Neural cell (in vitro differentiated cells): Measurements from ENCODE around the gene TFAM. TPM values are rescaled to one million over a fixed set of nuclear protein-coding genes. Genes with fewer than 3 reads are reported as not detected.

ENCODE experiments used
- H2AFZ ChIP-seq: fragments of 200-600, 300-800 bp; sonication (generic), shearing (Covaris generic); 2 replicates; pipeline ENCODE4 v1.6.0; 2014; ENCODE audit warnings: low read depth, mild to moderate bottlenecking, antibody characterized with exemption, low read length, moderate library complexity
- H3F3A ChIP-seq: fragments of 200-600 bp; shearing (Covaris generic); 2 replicates; pipeline ENCODE4 v1.6.1; 2016; ENCODE audit warnings: mild to moderate bottlenecking, moderate library complexity, mixed read lengths, antibody characterized with exemption, low read length; ENCODE audit not compliant: insufficient read depth, poor library complexity, severe bottlenecking
- H3K27ac ChIP-seq: fragments of 200-600, 300-800 bp; sonication (generic), shearing (Covaris generic); 2 replicates; pipeline ENCODE4 v1.5.1; 2014; ENCODE audit warnings: mild to moderate bottlenecking, low read length, moderate library complexity
- H3K27me3 ChIP-seq: fragments of 300-800, 200-600 bp; sonication (generic), shearing (Covaris generic); 2 replicates; pipeline ENCODE4 v1.6.0; 2014; ENCODE audit warnings: mild to moderate bottlenecking, low read depth, low read length, moderate library complexity; ENCODE audit not compliant: insufficient read depth
- H3K36me3 ChIP-seq: fragments of 300-800, 200-600 bp; sonication (generic), shearing (Covaris generic); 2 replicates; pipeline ENCODE4 v1.5.1; 2014; ENCODE audit warnings: mild to moderate bottlenecking, antibody characterized with exemption, low read length, moderate library complexity; ENCODE audit not compliant: insufficient read depth
- H3K4me2 ChIP-seq: fragments of 300-800, 200-600 bp; sonication (generic), shearing (Covaris generic); 2 replicates; pipeline ENCODE4 v1.6.0; 2014; ENCODE audit warnings: mild to moderate bottlenecking, low read length
- H3K4me3 ChIP-seq: fragments of 300-800, 200-600 bp; sonication (generic), shearing (Covaris generic); 2 replicates; pipeline ENCODE4 v1.5.1; 2014; ENCODE audit warnings: mild to moderate bottlenecking, low read length, moderate library complexity
- H3K79me2 ChIP-seq: fragments of 200-600 bp; shearing (Covaris generic); replicated peaks from 2 replicates; pipeline ENCODE4 v1.6.0; 2014; ENCODE audit warnings: mild to moderate bottlenecking, low read length, moderate library complexity; ENCODE audit not compliant: insufficient read depth
- H3K9ac ChIP-seq: fragments of 300-800, 200-600 bp; sonication (generic), shearing (Covaris generic); 2 replicates; pipeline ENCODE4 v1.6.1; 2016; ENCODE audit warnings: mild to moderate bottlenecking, low read length, mixed read lengths
- H3K9me2 ChIP-seq: fragments of 200-600 bp; shearing (Covaris generic); 2 replicates; pipeline ENCODE4 v1.6.1; 2016; ENCODE audit warnings: mild to moderate bottlenecking, low read length, mixed read lengths; ENCODE audit not compliant: insufficient read depth
- H3K9me3 ChIP-seq: fragments of 200-600, 300-800 bp; sonication (generic), shearing (Covaris generic); 2 replicates; pipeline ENCODE4 v1.6.1; 2016; ENCODE audit warnings: mild to moderate bottlenecking, mixed run types, low read length, moderate library complexity, mixed read lengths
- H4K20me1 ChIP-seq: fragments of 200-600 bp; shearing (Covaris generic); 2 replicates; pipeline ENCODE4 v1.6.1; 2016; ENCODE audit warnings: mild to moderate bottlenecking, mixed run types; ENCODE audit not compliant: insufficient read depth
- EP300 ChIP-seq: fragments of 450-650 bp; conservative IDR thresholded peaks from 2 replicates; pipeline ENCODE4 v1.6.1; 2014; ENCODE audit warnings: antibody characterized with exemption, mild to moderate bottlenecking, moderate library complexity; ENCODE audit not compliant: poor library complexity, severe bottlenecking
- EZH2 ChIP-seq: fragments of 200-600, 300-800 bp; shearing (Covaris generic), sonication (generic); IDR thresholded peaks from 2 replicates; pipeline ENCODE4 v1.6.1; 2014; ENCODE audit warnings: antibody characterized with exemption, low read length, borderline replicate concordance, mild to moderate bottlenecking; ENCODE audit not compliant: insufficient read depth, poor library complexity, severe bottlenecking
- MXI1 ChIP-seq: fragments of 450-650 bp; conservative IDR thresholded peaks from 2 replicates; pipeline ENCODE4 v1.6.1; 2014; ENCODE audit warnings: antibody characterized with exemption, mild to moderate bottlenecking; ENCODE audit not compliant: poor library complexity, severe bottlenecking
- POLR2AphosphoS5 ChIP-seq: IDR thresholded peaks from 2 replicates; pipeline ENCODE4 v1.6.1; 2012
- RAD21 ChIP-seq: fragments of 450-650 bp; conservative IDR thresholded peaks from 2 replicates; pipeline ENCODE4 v1.6.1; 2014; ENCODE audit warnings: antibody characterized with exemption, mild to moderate bottlenecking, moderate library complexity
- REST ChIP-seq: IDR thresholded peaks from 2 replicates; pipeline ENCODE4 v1.6.1; 2012; ENCODE audit warnings: borderline replicate concordance
- SMC3 ChIP-seq: fragments of 450-650 bp; conservative IDR thresholded peaks from 2 replicates; pipeline ENCODE4 v1.6.1; 2014; ENCODE audit warnings: antibody characterized with exemption, mild to moderate bottlenecking, moderate library complexity; ENCODE audit not compliant: poor library complexity
- TAF1 ChIP-seq: IDR thresholded peaks from 2 replicates; pipeline ENCODE4 v1.6.1; 2012; ENCODE audit warnings: low read depth
- polyA plus RNA-seq: library from polyadenylated mRNA; depleted of rRNA; stranded (reverse); fragments of >200 nt; gene quantifications from 2 replicates; pipeline ENCODE4 v1.2.3, GENCODE V29; 2014
- TF ChIP-seq, protein P1 (sequence below): fragments of 450-650 bp; IDR thresholded peaks from 2 replicates; pipeline ENCODE4 v1.5.1; 2014; ENCODE audit warnings: antibody characterized with exemption, mild to moderate bottlenecking, moderate library complexity; ENCODE audit not compliant: poor library complexity, severe bottlenecking

Gene TFAM
- polyA plus RNA-seq, 1 donor from 2014 or later, result 27.2 TPM

- TF ChIP-seq, protein P1, sequence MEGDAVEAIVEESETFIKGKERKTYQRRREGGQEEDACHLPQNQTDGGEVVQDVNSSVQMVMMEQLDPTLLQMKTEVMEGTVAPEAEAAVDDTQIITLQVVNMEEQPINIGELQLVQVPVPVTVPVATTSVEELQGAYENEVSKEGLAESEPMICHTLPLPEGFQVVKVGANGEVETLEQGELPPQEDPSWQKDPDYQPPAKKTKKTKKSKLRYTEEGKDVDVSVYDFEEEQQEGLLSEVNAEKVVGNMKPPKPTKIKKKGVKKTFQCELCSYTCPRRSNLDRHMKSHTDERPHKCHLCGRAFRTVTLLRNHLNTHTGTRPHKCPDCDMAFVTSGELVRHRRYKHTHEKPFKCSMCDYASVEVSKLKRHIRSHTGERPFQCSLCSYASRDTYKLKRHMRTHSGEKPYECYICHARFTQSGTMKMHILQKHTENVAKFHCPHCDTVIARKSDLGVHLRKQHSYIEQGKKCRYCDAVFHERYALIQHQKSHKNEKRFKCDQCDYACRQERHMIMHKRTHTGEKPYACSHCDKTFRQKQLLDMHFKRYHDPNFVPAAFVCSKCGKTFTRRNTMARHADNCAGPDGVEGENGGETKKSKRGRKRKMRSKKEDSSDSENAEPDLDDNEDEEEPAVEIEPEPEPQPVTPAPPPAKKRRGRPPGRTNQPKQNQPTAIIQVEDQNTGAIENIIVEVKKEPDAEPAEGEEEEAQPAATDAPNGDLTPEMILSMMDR, result no peak
- TF ChIP-seq EZH2 (no peak), EP300 (no peak), REST (no peak), POLR2AphosphoS5 (no peak), SMC3 (no peak), TAF1 (no peak), MXI1 (no peak), RAD21 (no peak)
- H3K9me2 ChIP-seq, result no peaks in the 10 kb centered on the region
- no peaks in the 10 kb centered on the region for H3K27me3 ChIP-seq
- H3K27ac ChIP-seq, result no peak overlapping the region
- H3K79me2 ChIP-seq, result peaks cover 19% of the 10 kb centered on the region
- H3K9ac ChIP-seq, result no peak overlapping the region
- no peak overlapping the region for H2AFZ ChIP-seq
- H3K36me3 ChIP-seq, result no peaks in the 10 kb centered on the region
- H4K20me1 ChIP-seq, result no peaks in the 10 kb centered on the region
- no peaks in the 10 kb centered on the region for H3F3A ChIP-seq
- no peak overlapping the region for H3K4me2 ChIP-seq
- no peaks in the 10 kb centered on the region for H3K9me3 ChIP-seq
- no peak overlapping the region for H3K4me3 ChIP-seq
These were observed 2.7 kb upstream of the TFAM start for GRCh38 chr10:58382489-58382995.

GRCh38 chr10:58384095-58384494, 1.1 kb upstream of the TFAM start:
- no peaks in the 10 kb centered on the region for H3K27me3 ChIP-seq
- H3K9ac ChIP-seq, result peak overlapping the region; percentile 95
- peak overlapping the region; percentile 95 for H3K27ac ChIP-seq
- H3K36me3 ChIP-seq, result no peaks in the 10 kb centered on the region
- H3K9me3 ChIP-seq, result no peaks in the 10 kb centered on the region
- no peak overlapping the region for H2AFZ ChIP-seq
- H3K4me2 ChIP-seq, result peak overlapping the region; percentile 71
- no peaks in the 10 kb centered on the region for H3K9me2 ChIP-seq
- no peak for TF ChIP-seq EP300
- no peak for TF ChIP-seq POLR2AphosphoS5
- H3K79me2 ChIP-seq, result peaks cover 27% of the 10 kb centered on the region
- no peaks in the 10 kb centered on the region for H4K20me1 ChIP-seq
- H3K4me3 ChIP-seq, result peak overlapping the region; percentile 80
- no peaks in the 10 kb centered on the region for H3F3A ChIP-seq
